Lower leg skin (tissue), 3 donors: ENCODE data around the gene SYT1.

Experiments
- POLR2A ChIP-seq, 2 donors: fragments of 450-650 bp; IDR thresholded peaks; one replicate each; pipeline ENCODE4 v1.6.1; 2016 to 2017; ENCODE audit warnings: antibody characterized with exemption in 2 of 2, mild to moderate bottlenecking in 1 of 2, moderate library complexity in 1 of 2
- TF ChIP-seq, protein P1 (sequence below), 3 donors: fragments of 450-650 bp; IDR thresholded peaks; one replicate each; pipeline ENCODE4 v1.5.1; 2016; ENCODE audit warnings: antibody characterized with exemption in 3 of 3, mild to moderate bottlenecking in 3 of 3, moderate library complexity in 2 of 3

DNA sequence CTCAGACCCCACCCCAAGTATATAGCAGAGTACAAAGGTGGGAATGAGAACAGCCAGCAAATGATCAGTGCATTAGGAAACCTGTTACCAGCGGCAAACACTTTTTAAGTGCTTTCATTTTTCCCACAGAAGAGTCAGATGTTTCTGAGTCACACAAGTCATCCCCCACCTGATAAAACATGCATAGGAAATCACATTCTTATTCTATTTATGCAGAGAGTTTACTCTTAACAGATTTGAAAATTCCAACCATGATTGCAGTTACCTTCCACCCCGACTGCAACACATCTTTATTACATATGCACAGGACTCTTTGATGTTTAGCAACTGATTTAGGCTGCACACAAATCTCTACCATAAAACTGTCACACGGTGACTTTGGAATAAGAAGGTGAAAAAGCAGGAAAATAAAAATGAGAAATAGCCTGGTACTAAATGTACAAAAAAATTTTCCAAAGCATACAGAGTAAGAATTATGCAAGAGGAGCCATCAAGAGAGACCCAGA is 589.8 kb downstream of the SYT1 start:
- TF ChIP-seq, protein P1, sequence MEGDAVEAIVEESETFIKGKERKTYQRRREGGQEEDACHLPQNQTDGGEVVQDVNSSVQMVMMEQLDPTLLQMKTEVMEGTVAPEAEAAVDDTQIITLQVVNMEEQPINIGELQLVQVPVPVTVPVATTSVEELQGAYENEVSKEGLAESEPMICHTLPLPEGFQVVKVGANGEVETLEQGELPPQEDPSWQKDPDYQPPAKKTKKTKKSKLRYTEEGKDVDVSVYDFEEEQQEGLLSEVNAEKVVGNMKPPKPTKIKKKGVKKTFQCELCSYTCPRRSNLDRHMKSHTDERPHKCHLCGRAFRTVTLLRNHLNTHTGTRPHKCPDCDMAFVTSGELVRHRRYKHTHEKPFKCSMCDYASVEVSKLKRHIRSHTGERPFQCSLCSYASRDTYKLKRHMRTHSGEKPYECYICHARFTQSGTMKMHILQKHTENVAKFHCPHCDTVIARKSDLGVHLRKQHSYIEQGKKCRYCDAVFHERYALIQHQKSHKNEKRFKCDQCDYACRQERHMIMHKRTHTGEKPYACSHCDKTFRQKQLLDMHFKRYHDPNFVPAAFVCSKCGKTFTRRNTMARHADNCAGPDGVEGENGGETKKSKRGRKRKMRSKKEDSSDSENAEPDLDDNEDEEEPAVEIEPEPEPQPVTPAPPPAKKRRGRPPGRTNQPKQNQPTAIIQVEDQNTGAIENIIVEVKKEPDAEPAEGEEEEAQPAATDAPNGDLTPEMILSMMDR (IDR thresholded peaks at IDR 0.05) = no peak
- TF ChIP-seq POLR2A (IDR thresholded peaks at IDR 0.05) = no peak
